Karpas-422 (cell line): ENCODE measurements around the gene ULK4. TPM values are rescaled to one million over a fixed set of nuclear protein-coding genes. Genes with fewer than 3 reads are reported as not detected.

Source experiments
- DNase-seq: peaks from one replicate; pipeline ENCODE4 v3.0.0-alpha.2; 2015
- H2AFZ ChIP-seq: fragments of 200-600 bp; sonication (generic); 2 replicates; pipeline ENCODE4 v1.6.1; 2014; ENCODE audit warnings: antibody characterized with exemption, low read length, mixed read lengths
- H3K27ac ChIP-seq: fragments of 200-600 bp; sonication (generic); 2 replicates; pipeline ENCODE4 v1.5.1; 2014; ENCODE audit warnings: mild to moderate bottlenecking, low read length, moderate library complexity
- H3K27me3 ChIP-seq: fragments of 200-600 bp; sonication (generic); 2 replicates; pipeline ENCODE4 v1.6.1; 2014; ENCODE audit warnings: low read length, mixed read lengths
- H3K36me3 ChIP-seq: fragments of 200-600 bp; sonication (generic); 2 replicates; pipeline ENCODE4 v1.6.1; 2014; ENCODE audit warnings: low read length, mixed read lengths; ENCODE audit not compliant: insufficient read depth
- H3K4me1 ChIP-seq: fragments of 200-600 bp; sonication (generic); 2 replicates; pipeline ENCODE4 v1.6.1; 2014; ENCODE audit warnings: mild to moderate bottlenecking, low read length, mixed read lengths
- H3K4me2 ChIP-seq: fragments of 200-600 bp; sonication (generic); 2 replicates; pipeline ENCODE4 v1.6.1; 2014; ENCODE audit warnings: low read length, low read depth, mild to moderate bottlenecking; ENCODE audit not compliant: poor library complexity, severe bottlenecking
- H3K4me3 ChIP-seq: fragments of 200-600 bp; sonication (generic); 2 replicates; pipeline ENCODE4 v1.5.1; 2014; ENCODE audit warnings: mild to moderate bottlenecking, antibody characterized with exemption, low read length, mixed read lengths
- H3K79me2 ChIP-seq: fragments of 200-600 bp; sonication (generic); 2 replicates; pipeline ENCODE4 v1.6.1; 2014; ENCODE audit warnings: mild to moderate bottlenecking, low read length, mixed read lengths
- H3K9ac ChIP-seq: fragments of 200-600 bp; sonication (generic); 2 replicates; pipeline ENCODE4 v1.6.0; 2014; ENCODE audit warnings: low read length
- H3K9me2 ChIP-seq: fragments of 200-600 bp; sonication (generic), shearing (Covaris generic); replicated peaks from 2 replicates; pipeline ENCODE4 v1.6.0; 2014; ENCODE audit warnings: mild to moderate bottlenecking, low read length, moderate library complexity; ENCODE audit not compliant: insufficient read depth
- H3K9me3 ChIP-seq: fragments of 300-700, 200-600 bp; sonication (generic); 2 replicates; pipeline ENCODE4 v1.6.1; 2014; ENCODE audit warnings: low read length, mixed read lengths
- H4K20me1 ChIP-seq: fragments of 200-600 bp; sonication (generic); 2 replicates; pipeline ENCODE4 v1.6.1; 2014; ENCODE audit warnings: mild to moderate bottlenecking, antibody characterized with exemption, low read length, low read depth; ENCODE audit not compliant: insufficient read depth
- total RNA-seq: library from RNA; depleted of rRNA; stranded (reverse); fragments of >200 nt; shearing (Covaris generic); gene quantifications from 2 replicates; pipeline ENCODE4 v1.2.3, GENCODE V29; 2014; ENCODE audit warnings: low replicate concordance

Gene ULK4
- total RNA-seq, 1 experiment from 2014 or later = 8.8 TPM

DNA sequence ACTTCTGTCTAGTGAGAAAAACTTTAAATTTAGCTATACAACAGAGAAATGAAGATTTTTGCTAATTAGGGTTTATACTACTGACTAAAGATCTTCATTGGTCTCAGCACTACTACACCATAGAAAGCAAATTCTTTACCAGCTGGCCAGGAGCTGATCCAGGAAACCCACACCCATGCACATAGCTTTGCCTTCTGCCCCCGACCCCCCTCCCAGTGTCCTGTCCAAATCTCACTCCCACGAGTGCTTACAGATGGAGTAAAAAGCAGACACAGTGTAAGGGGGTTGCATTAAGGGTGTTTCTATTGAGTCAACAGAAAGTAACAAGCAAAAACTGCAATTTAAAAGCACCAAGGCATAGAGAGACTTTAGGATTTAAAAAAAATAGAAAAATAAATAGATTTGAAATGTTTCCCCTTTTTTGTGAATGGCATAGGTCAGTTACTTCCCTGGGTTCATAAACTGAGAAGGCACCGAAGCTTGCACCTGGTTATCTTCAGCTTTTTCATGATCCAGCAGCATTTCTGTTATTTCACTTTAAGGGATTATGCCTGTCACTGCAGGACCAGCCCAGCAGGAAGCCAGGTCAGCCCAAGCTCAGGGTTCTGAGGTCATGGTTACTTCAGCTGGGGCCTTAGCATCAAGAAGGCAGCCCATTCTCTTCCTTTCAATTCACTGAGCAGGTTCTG is 638.3 kb downstream of the ULK4 start:
- H3K4me1 ChIP-seq = no peaks in the 10 kb centered on the region
- no peak overlapping the region for H3K27ac ChIP-seq
- no peaks in the 10 kb centered on the region for H3K36me3 ChIP-seq
- H3K9me2 ChIP-seq = no peaks in the 10 kb centered on the region
- H3K79me2 ChIP-seq = no peaks in the 10 kb centered on the region
- DNase-seq = no peak
- H3K27me3 ChIP-seq = no peaks in the 10 kb centered on the region
- H4K20me1 ChIP-seq = no peaks in the 10 kb centered on the region
- H3K4me3 ChIP-seq = no peak overlapping the region
- no peaks in the 10 kb centered on the region for H3K9me3 ChIP-seq
- H3K4me2 ChIP-seq = no peak overlapping the region
- no peak overlapping the region for H2AFZ ChIP-seq
- H3K9ac ChIP-seq = no peak overlapping the region

GRCh38 chr3:41321642-41321980 is 640.3 kb downstream of the ULK4 start:
- DNase-seq = no peak
- no peaks in the 10 kb centered on the region for H3K36me3 ChIP-seq
- no peaks in the 10 kb centered on the region for H3K9me2 ChIP-seq
- H3K27ac ChIP-seq = no peak overlapping the region
- no peak overlapping the region for H3K4me2 ChIP-seq
- H4K20me1 ChIP-seq = no peaks in the 10 kb centered on the region
- H2AFZ ChIP-seq = no peak overlapping the region
- no peaks in the 10 kb centered on the region for H3K27me3 ChIP-seq
- no peaks in the 10 kb centered on the region for H3K79me2 ChIP-seq
- no peak overlapping the region for H3K4me3 ChIP-seq
- no peaks in the 10 kb centered on the region for H3K9me3 ChIP-seq
- no peak overlapping the region for H3K9ac ChIP-seq
- H3K4me1 ChIP-seq = no peaks in the 10 kb centered on the region

- H3K36me3 ChIP-seq = no peaks in the 10 kb centered on the region
- H3K9me3 ChIP-seq = no peaks in the 10 kb centered on the region
- H3K4me3 ChIP-seq = no peak overlapping the region
- no peaks in the 10 kb centered on the region for H3K9me2 ChIP-seq
- no peaks in the 10 kb centered on the region for H3K27me3 ChIP-seq
- no peaks in the 10 kb centered on the region for H4K20me1 ChIP-seq
- no peak overlapping the region for H3K9ac ChIP-seq
- H3K4me1 ChIP-seq = no peaks in the 10 kb centered on the region
- H3K4me2 ChIP-seq = no peak overlapping the region
- no peak for DNase-seq
- no peak overlapping the region for H3K27ac ChIP-seq
- H3K79me2 ChIP-seq = no peaks in the 10 kb centered on the region
- H2AFZ ChIP-seq = no peak overlapping the region
Observed at GRCh38 chr3:41320953-41321641, 640.8 kb downstream of the ULK4 start.

- Histone ChIP-seq H3K79me2 (no peaks in the 10 kb centered on the region), H3K9me3 (no peaks in the 10 kb centered on the region), H3K9me2 (no peaks in the 10 kb centered on the region), H2AFZ (no peak overlapping the region), H3K27ac (no peak overlapping the region), H3K9ac (no peak overlapping the region), H3K36me3 (no peaks in the 10 kb centered on the region), H3K4me3 (no peak overlapping the region), H3K27me3 (no peaks in the 10 kb centered on the region), H3K4me2 (no peak overlapping the region), H4K20me1 (no peaks in the 10 kb centered on the region), H3K4me1 (no peaks in the 10 kb centered on the region)
- no peak for DNase-seq
Observed at GRCh38 chr3:41318520-41318919, 643.4 kb downstream of the ULK4 start.

DNA sequence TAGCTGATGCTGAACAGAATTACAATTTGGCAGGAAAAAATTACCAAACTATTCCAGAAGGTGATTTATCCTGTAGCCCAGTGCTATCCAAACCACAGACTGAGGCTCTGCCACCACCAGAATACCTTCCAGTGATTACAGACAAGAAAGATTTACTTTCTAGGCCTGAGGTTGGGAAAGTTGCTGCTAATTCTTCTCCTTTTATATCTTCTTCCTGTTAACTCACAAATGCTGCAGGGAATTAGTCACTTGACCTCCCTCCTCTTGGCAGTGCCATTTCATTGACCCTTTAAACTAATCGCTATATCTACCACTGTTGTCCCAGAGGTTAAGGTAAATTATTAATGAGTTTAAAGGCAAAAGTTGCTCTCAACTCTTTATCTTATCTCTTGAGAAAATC is 644.2 kb downstream of the ULK4 start:
- Histone ChIP-seq H2AFZ (no peak overlapping the region), H4K20me1 (no peaks in the 10 kb centered on the region), H3K79me2 (no peaks in the 10 kb centered on the region), H3K36me3 (no peaks in the 10 kb centered on the region), H3K27ac (no peak overlapping the region), H3K4me2 (no peak overlapping the region), H3K9me2 (no peaks in the 10 kb centered on the region), H3K27me3 (no peaks in the 10 kb centered on the region), H3K4me3 (no peak overlapping the region), H3K9ac (no peak overlapping the region), H3K4me1 (no peaks in the 10 kb centered on the region), H3K9me3 (no peaks in the 10 kb centered on the region)
- no peak for DNase-seq

- H3K4me1 ChIP-seq = no peaks in the 10 kb centered on the region
- no peaks in the 10 kb centered on the region for H3K27me3 ChIP-seq
- H3K27ac ChIP-seq = no peak overlapping the region
- H3K4me2 ChIP-seq = no peak overlapping the region
- H2AFZ ChIP-seq = no peak overlapping the region
- H3K79me2 ChIP-seq = no peaks in the 10 kb centered on the region
- H3K9ac ChIP-seq = no peak overlapping the region
- no peaks in the 10 kb centered on the region for H4K20me1 ChIP-seq
- H3K36me3 ChIP-seq = no peaks in the 10 kb centered on the region
- DNase-seq = no peak
- no peaks in the 10 kb centered on the region for H3K9me3 ChIP-seq
- no peak overlapping the region for H3K4me3 ChIP-seq
- H3K9me2 ChIP-seq = no peaks in the 10 kb centered on the region
Observed at GRCh38 chr3:41317298-41317697, 644.6 kb downstream of the ULK4 start.

- H3K79me2 ChIP-seq = no peaks in the 10 kb centered on the region
- H2AFZ ChIP-seq = no peak overlapping the region
- H3K4me2 ChIP-seq = no peak overlapping the region
- H3K4me1 ChIP-seq = no peaks in the 10 kb centered on the region
- H4K20me1 ChIP-seq = no peaks in the 10 kb centered on the region
- H3K9me2 ChIP-seq = no peaks in the 10 kb centered on the region
- H3K36me3 ChIP-seq = no peaks in the 10 kb centered on the region
- no peak overlapping the region for H3K4me3 ChIP-seq
- H3K27me3 ChIP-seq = no peaks in the 10 kb centered on the region
- DNase-seq = no peak
- no peak overlapping the region for H3K9ac ChIP-seq
- H3K27ac ChIP-seq = no peak overlapping the region
- no peaks in the 10 kb centered on the region for H3K9me3 ChIP-seq
Observed at GRCh38 chr3:41315126-41315525, 646.8 kb downstream of the ULK4 start.

DNA sequence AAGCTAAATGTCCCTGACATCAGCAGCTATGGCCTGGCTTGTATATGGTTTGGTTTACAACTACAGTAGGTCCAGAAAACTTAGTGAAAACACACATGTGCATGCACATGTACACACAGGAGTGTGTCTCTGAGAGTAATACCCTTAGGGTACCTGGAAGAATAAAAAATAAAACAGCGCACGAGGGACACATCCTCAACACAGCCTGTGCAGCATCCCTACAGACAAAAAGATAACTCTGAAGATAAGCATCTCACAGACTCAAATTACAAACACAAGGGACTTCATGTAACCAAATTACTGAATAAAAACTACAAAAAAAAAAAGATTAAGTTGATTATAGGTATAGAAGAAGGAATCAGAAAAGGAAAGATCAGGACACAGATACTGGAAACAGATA is 653.8 kb downstream of the ULK4 start:
- Histone ChIP-seq H3K9ac (no peak overlapping the region), H3K4me2 (no peak overlapping the region), H3K27ac (no peak overlapping the region), H4K20me1 (no peaks in the 10 kb centered on the region), H2AFZ (no peak overlapping the region), H3K9me2 (no peaks in the 10 kb centered on the region), H3K4me1 (no peaks in the 10 kb centered on the region), H3K36me3 (no peaks in the 10 kb centered on the region), H3K79me2 (no peaks in the 10 kb centered on the region), H3K9me3 (no peaks in the 10 kb centered on the region), H3K27me3 (no peaks in the 10 kb centered on the region), H3K4me3 (no peak overlapping the region)
- DNase-seq = no peak
